Keratinocyte (primary cell): ENCODE results near the gene LAD1. TPM values are rescaled to one million over a fixed set of nuclear protein-coding genes. Genes with fewer than 3 reads are reported as not detected.

Experiments used
- DNase-seq: peaks from one replicate; pipeline ENCODE4 v3.0.0-alpha.2; 2011; ENCODE audit warnings: low read depth, missing footprints, low spot score
- FAIRE-seq: peaks from 2 replicates; lab custom pipeline; 2011; peaks lifted over from hg19 to GRCh38; lab: Jason Lieb, UNC
- H2AFZ ChIP-seq: 2 replicates; pipeline ENCODE4 v1.6.0; 2012; ENCODE audit warnings: low read length, control low read depth, inconsistent platforms; ENCODE audit not compliant: control insufficient read depth
- H3K27ac ChIP-seq: 2 replicates; pipeline ENCODE4 v1.5.1; 2011; ENCODE audit warnings: low read length; ENCODE audit not compliant: control insufficient read depth, insufficient read depth
- H3K27me3 ChIP-seq: 3 replicates; pipeline ENCODE4 v1.6.0; 2011; ENCODE audit warnings: low read length; ENCODE audit not compliant: control insufficient read depth, insufficient read depth; ENCODE audit errors: extremely low read depth
- H3K36me3 ChIP-seq, 2 experiments: 2 replicates in 1 of 2; 3 replicates in 1 of 2; pipeline ENCODE4 v1.5.1; 2011; ENCODE audit warnings: low read length in 2 of 2, mild to moderate bottlenecking in 1 of 2; ENCODE audit not compliant: control insufficient read depth in 2 of 2, insufficient read depth in 2 of 2; ENCODE audit errors: extremely low read depth in 1 of 2
- H3K4me1 ChIP-seq: 3 replicates; pipeline ENCODE4 v1.5.1; 2011; ENCODE audit warnings: low read length; ENCODE audit not compliant: control insufficient read depth, insufficient read depth; ENCODE audit errors: extremely low read depth
- H3K4me2 ChIP-seq: 3 replicates; pipeline ENCODE4 v1.6.0; 2011; ENCODE audit warnings: low read depth, low read length; ENCODE audit not compliant: control insufficient read depth, insufficient read depth; ENCODE audit errors: extremely low read depth
- H3K4me3 ChIP-seq, 3 experiments: fragments of 200-600 bp in 1 of 3; sonication (generic) in 1 of 3; 2 replicates in 2 of 3; 3 replicates in 1 of 3; pipeline ENCODE4 v1.5.1; 2011 to 2016; ENCODE audit warnings: low read length in 3 of 3, mild to moderate bottlenecking in 3 of 3, control low read depth in 2 of 3, inconsistent platforms in 1 of 3, low read depth in 1 of 3, mixed read lengths in 1 of 3, mixed run types in 1 of 3, moderate library complexity in 1 of 3; ENCODE audit not compliant: control insufficient read depth in 2 of 3, insufficient read depth in 2 of 3; ENCODE audit errors: extremely low read depth in 1 of 3
- H3K79me2 ChIP-seq: 2 replicates; pipeline ENCODE4 v1.6.0; 2012; ENCODE audit warnings: low read length; ENCODE audit not compliant: control insufficient read depth, insufficient read depth
- H3K9ac ChIP-seq: 3 replicates; pipeline ENCODE4 v1.6.0; 2011; ENCODE audit warnings: low read length; ENCODE audit not compliant: control insufficient read depth, insufficient read depth; ENCODE audit errors: extremely low read depth
- H3K9me1 ChIP-seq: 3 replicates; pipeline ENCODE4 v1.6.0; 2011; ENCODE audit warnings: low read length; ENCODE audit not compliant: control insufficient read depth, insufficient read depth; ENCODE audit errors: extremely low read depth
- H3K9me3 ChIP-seq: 2 replicates; pipeline ENCODE4 v1.5.1; 2012; ENCODE audit warnings: low read depth, low read length; ENCODE audit not compliant: control insufficient read depth
- H4K20me1 ChIP-seq: 3 replicates; pipeline ENCODE4 v1.6.0; 2011; ENCODE audit warnings: low read length; ENCODE audit not compliant: control insufficient read depth, insufficient read depth; ENCODE audit errors: extremely low read depth
- CTCF ChIP-seq, 3 experiments: IDR thresholded peaks in 1 of 3; conservative IDR thresholded peaks in 1 of 3; optimal IDR thresholded peaks in 1 of 3; 2 replicates in 2 of 3; 3 replicates in 1 of 3; pipeline versions ENCODE3 to v1.5.1; 2011; ENCODE audit warnings: low read length in 3 of 3, mild to moderate bottlenecking in 3 of 3, moderate library complexity in 2 of 3, control low read depth in 1 of 3, inconsistent platforms in 1 of 3; ENCODE audit not compliant: insufficient read depth in 2 of 3; ENCODE audit errors: extremely low read depth in 1 of 3
- EZH2 ChIP-seq: IDR thresholded peaks from one replicate; pipeline ENCODE4 v1.6.1; 2012; ENCODE audit warnings: inconsistent platforms, mild to moderate bottlenecking, low read length, moderate library complexity
- dilution Hi-C: fragments of 300-500 bp; cut with MboI; formaldehyde crosslinking; loops from one replicate; pipeline ENCODE4 v1.7.0; 2020; ENCODE audit warnings: low sequenced_read_pairs; ENCODE audit not compliant: extremely low pct_ligation_motif_present
- polyA plus RNA-seq, 5 experiments: library from polyadenylated mRNA; depleted of rRNA in 3 of 5; stranded (reverse) in 3 of 5; stranded (forward) in 1 of 5; unstranded in 1 of 5; fragments of >200 nt; gene quantifications; 1 replicate in 1 of 5; 2 replicates in 3 of 5; 3 replicates in 1 of 5; pipeline versions ENCODE4 v1.2.1 to v1.2.3, GENCODE V29; 2011 to 2012; ENCODE audit warnings: missing spikeins in 2 of 5, low read depth in 1 of 5, low replicate concordance in 1 of 5

The LAD1 gene
- polyA plus RNA-seq, 1 donor (not counting 4 experiments of a cell fraction or from before 2014, with no cell fraction given), result 82.9 TPM

DNA sequence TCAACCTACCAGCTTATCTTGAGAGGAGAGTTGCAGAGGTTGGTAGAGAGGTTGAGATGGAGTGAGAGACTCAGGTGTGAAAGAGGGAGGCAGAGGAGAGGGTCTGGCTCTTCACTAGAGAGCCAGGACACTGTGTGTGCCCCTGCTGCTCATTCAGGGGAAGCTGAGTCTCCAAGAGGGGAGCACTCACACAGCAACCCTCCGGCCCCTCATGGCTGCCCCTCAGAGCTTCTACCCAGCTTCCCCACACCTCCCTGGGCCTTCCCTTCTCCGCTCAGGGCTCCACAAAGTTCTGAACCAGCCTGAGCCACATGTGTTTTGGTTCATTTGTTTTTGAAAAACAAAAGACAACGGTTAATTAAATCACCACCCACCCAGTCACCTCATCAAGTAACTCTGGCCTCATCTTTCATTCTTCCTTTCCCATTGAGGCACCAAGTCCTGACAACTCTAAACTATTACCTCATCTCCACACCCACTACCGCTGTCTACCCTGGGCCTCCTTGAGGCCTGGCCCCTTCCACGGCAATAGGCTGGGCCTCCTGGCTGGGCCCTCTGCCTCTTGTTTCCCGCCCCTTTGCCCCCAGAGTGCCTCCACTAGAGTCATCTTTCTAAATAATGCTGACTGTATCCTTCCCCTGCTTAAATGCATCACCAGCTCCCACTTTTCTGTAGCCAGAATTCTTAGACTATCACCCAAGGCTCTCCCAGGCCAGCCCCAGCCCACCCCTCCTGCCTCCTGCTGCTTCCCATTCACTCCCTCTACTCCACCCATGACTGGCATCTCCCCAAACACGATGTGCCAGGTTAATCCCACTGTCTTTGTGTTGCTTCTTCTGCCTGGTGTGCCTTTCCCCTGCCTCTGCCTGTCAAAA is 54.7 kb downstream of the LAD1 start:
- H2AFZ ChIP-seq, result no peak overlapping the region
- TF ChIP-seq CTCF (optimal IDR thresholded peaks at IDR 0.05 in 1 of 3, IDR thresholded peaks at IDR 0.05 in 1 of 3, conservative IDR thresholded peaks at IDR 0.05 in 1 of 3; ENCODE audit: extremely low read depth in 1 of 3, insufficient read depth in 2 of 3, low read length in 3 of 3) (no peak), EZH2 (no peak)
- H4K20me1 ChIP-seq, result no peaks in the 10 kb centered on the region
- dilution Hi-C loops, result no loop called here
- H3K4me1 ChIP-seq, result peaks cover 35% of the 10 kb centered on the region
- peak overlapping the region; percentile 13 for H3K27ac ChIP-seq
- no peaks in the 10 kb centered on the region for H3K27me3 ChIP-seq
- DNase-seq (no peak), FAIRE-seq (peak; percentile 44)
- no peak overlapping the region for H3K9ac ChIP-seq
- H3K79me2 ChIP-seq, result no peaks in the 10 kb centered on the region
- H3K9me1 ChIP-seq, result no peaks in the 10 kb centered on the region
- H3K4me2 ChIP-seq, result peak overlapping the region; percentile 8
- H3K36me3 ChIP-seq, result no peaks in the 10 kb centered on the region
- H3K9me3 ChIP-seq, result peaks cover 3% of the 10 kb centered on the region
- no peak overlapping the region for H3K4me3 ChIP-seq

- no peak for DNase-seq
- FAIRE-seq, result no peak
- dilution Hi-C loops, result no loop called here
Observed at GRCh38 chr1:201341377-201341776, 57.7 kb downstream of the LAD1 start.

More at GRCh38 chr1:201341377-201341776, 57.7 kb downstream of the LAD1 start:
- H3K4me1 ChIP-seq, result peaks cover 24% of the 10 kb centered on the region
- H4K20me1 ChIP-seq, result no peaks in the 10 kb centered on the region
- H2AFZ ChIP-seq, result no peak overlapping the region
- H3K4me2 ChIP-seq, result no peak overlapping the region
- H3K9me3 ChIP-seq, result peaks cover 3% of the 10 kb centered on the region
- H3K79me2 ChIP-seq, result no peaks in the 10 kb centered on the region
- no peak overlapping the region for H3K9ac ChIP-seq
- TF ChIP-seq CTCF (optimal IDR thresholded peaks at IDR 0.05 in 1 of 3, IDR thresholded peaks at IDR 0.05 in 1 of 3, conservative IDR thresholded peaks at IDR 0.05 in 1 of 3; ENCODE audit: extremely low read depth in 1 of 3, insufficient read depth in 2 of 3, low read length in 3 of 3), result no peak
- TF ChIP-seq EZH2, result no peak
- H3K36me3 ChIP-seq, result no peaks in the 10 kb centered on the region
- H3K27me3 ChIP-seq, result no peaks in the 10 kb centered on the region
- no peak overlapping the region for H3K4me3 ChIP-seq
- H3K9me1 ChIP-seq, result no peaks in the 10 kb centered on the region
- H3K27ac ChIP-seq, result no peak overlapping the region
